Loucy (cell line): ENCODE data around the gene VPS8.

ENCODE experiments used
- EZH2phosphoT487 ChIP-seq: fragments of 200-600 bp; IDR thresholded peaks from 2 replicates; pipeline ENCODE4 v1.6.1; 2018; ENCODE audit warnings: antibody characterized with exemption, mild to moderate bottlenecking, moderate library complexity, borderline replicate concordance
- TF ChIP-seq, protein P1 (sequence below): fragments of 200-600 bp; sonication (generic); conservative IDR thresholded peaks from 2 replicates; pipeline ENCODE4 v1.5.1; 2014; ENCODE audit warnings: mild to moderate bottlenecking, antibody characterized with exemption, low read length

DNA sequence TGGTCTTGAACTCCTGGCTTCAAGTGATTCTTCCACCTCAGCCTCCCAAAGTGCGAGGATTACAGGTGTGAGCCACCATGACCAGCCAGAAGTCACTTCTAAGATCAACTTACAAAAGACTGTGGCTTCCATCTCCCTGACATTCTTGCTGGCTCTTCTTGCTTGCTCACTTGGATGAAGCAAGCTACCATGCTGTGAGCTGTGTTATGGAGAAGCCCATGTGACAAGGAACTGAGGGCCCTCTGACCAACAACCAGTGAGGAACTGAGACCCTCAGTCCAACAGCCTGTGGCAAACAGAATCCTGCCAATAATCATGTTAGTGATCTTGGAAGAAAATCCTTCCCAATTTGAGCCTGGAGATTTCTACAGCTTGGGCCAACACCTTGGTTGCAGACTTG is 7.2 kb upstream of the VPS8 start:
- TF ChIP-seq, protein P1, sequence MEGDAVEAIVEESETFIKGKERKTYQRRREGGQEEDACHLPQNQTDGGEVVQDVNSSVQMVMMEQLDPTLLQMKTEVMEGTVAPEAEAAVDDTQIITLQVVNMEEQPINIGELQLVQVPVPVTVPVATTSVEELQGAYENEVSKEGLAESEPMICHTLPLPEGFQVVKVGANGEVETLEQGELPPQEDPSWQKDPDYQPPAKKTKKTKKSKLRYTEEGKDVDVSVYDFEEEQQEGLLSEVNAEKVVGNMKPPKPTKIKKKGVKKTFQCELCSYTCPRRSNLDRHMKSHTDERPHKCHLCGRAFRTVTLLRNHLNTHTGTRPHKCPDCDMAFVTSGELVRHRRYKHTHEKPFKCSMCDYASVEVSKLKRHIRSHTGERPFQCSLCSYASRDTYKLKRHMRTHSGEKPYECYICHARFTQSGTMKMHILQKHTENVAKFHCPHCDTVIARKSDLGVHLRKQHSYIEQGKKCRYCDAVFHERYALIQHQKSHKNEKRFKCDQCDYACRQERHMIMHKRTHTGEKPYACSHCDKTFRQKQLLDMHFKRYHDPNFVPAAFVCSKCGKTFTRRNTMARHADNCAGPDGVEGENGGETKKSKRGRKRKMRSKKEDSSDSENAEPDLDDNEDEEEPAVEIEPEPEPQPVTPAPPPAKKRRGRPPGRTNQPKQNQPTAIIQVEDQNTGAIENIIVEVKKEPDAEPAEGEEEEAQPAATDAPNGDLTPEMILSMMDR, result no peak
- no peak for TF ChIP-seq EZH2phosphoT487
